ENCODE measurements around the gene MRTFA. TPM values are rescaled to one million over a fixed set of nuclear protein-coding genes. Genes with fewer than 3 reads are reported as not detected.
"Not testable (repeated sequence)": the region's sequence is repeated elsewhere in the genome, so short reads cannot be mapped to it uniquely, and the experiment has no call there.

The MRTFA gene
- polyA plus RNA-seq, 3 donors: 19.2 to 29.6 (median 25.9) TPM

GRCh38 chr22:40404251-40405177 is 232.0 kb downstream of the MRTFA start:
- no peak for DNase-seq (ENCODE audit: extremely low read depth in 1 of 11, low read depth in 9 of 11, low spot score in 4 of 11)

DNA sequence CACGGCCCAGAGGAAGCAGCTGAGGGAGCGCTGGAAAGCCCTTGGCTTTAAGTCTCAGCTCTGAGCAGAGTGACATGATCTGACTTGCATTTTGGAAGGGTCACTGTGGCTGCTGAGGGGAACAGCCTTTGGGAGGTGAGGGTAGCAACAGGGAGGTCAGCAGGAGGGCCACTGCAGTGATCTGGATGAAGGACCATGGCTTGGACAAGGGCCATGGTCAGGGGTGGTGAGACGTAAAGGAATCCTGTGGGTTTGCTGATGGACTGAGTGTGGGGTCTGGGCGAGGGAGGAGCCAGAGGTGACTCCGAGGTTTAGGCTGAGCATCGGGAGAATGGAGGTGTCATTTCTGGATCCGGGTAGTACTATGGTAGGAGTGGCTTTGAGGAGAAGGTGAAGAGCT is 232.9 kb downstream of the MRTFA start:
- DNase-seq (ENCODE audit: extremely low read depth in 1 of 11, low read depth in 9 of 11, low spot score in 4 of 11): no peak

- no peak for DNase-seq (ENCODE audit: extremely low read depth in 1 of 11, low read depth in 9 of 11, low spot score in 4 of 11)
Measured at GRCh38 chr22:40403141-40403540, 233.4 kb downstream of the MRTFA start.

DNA sequence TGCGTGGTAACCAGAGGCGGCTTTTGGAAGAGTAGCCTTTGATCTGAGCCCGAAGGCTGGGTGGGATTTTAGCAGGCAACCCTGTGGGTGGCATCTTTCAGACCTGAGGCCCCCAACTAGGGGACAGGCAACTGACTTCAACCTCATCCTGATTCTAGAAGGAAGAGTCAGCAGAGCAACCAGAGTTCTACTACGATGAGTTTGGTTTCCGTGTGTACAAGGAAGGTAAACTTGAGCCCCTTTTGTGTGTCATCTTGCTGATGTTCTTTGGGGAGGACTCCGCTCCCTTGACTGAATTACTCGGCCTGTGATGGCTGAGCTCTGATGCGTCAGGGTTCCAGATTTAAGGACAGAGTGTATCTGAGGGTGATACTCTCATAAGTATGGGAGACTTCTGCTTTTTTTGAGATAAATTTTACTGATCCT is 234.5 kb downstream of the MRTFA start:
- DNase-seq (ENCODE audit: extremely low read depth in 1 of 11, low read depth in 9 of 11, low spot score in 4 of 11): no peak

DNA sequence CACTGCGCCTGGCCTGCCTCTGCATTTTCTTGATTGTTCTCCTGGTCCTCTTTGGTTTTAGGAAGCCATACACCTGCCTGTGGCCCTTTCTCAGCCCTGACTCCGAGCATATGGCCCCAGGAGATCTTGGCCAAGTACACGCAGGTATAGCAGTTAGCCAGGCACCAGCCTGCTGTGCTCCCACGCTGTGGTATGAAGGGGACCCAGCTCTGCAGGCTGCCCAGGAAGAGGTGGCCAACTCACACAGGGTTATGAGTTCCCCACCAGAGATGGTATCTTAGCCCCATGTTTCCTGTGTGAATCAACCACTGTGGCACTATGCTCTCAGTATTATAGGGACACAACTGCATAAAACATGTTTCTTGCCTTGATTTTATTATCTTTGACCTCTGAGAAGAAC is 235.0 kb downstream of the MRTFA start:
- no peak for DNase-seq (ENCODE audit: extremely low read depth in 1 of 11, low read depth in 9 of 11, low spot score in 4 of 11)

- DNase-seq (ENCODE audit: extremely low read depth in 1 of 11, low read depth in 9 of 11, low spot score in 4 of 11): no peak
Measured at GRCh38 chr22:40400159-40400558, 236.4 kb downstream of the MRTFA start.

DNA sequence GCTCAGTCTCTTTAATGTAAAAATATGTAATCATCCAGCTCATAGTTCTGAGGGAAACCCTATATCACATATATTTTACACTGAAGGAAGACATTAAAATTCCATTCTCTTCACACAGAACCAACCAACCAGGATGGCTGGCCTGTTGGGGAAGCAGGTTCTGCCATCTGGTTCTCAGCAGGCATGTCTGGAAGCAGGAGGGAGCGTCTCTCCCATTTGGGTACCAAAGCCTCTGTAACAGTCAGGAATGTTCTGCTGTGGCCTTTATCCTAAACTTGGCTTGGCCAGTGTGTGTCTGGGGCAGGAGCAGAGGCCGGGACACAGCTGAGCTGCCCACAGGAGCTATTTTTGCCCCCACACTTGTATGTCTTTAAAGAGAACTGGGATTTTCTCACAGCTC is 236.9 kb downstream of the MRTFA start:
- DNase-seq (ENCODE audit: extremely low read depth in 1 of 11, low read depth in 9 of 11, low spot score in 4 of 11): no peak

- DNase-seq (ENCODE audit: extremely low read depth in 1 of 11, low read depth in 9 of 11, low spot score in 4 of 11): peak in 3 of 11 donors; percentile 33 to 48 (median 38)
Measured at GRCh38 chr22:40397396-40397795, 239.1 kb downstream of the MRTFA start.

- DNase-seq (ENCODE audit: extremely low read depth in 1 of 11, low read depth in 9 of 11, low spot score in 4 of 11): peak; percentile 66 to 91 (median 80)
Measured at GRCh38 chr22:40396882-40397281, 239.6 kb downstream of the MRTFA start.

DNA sequence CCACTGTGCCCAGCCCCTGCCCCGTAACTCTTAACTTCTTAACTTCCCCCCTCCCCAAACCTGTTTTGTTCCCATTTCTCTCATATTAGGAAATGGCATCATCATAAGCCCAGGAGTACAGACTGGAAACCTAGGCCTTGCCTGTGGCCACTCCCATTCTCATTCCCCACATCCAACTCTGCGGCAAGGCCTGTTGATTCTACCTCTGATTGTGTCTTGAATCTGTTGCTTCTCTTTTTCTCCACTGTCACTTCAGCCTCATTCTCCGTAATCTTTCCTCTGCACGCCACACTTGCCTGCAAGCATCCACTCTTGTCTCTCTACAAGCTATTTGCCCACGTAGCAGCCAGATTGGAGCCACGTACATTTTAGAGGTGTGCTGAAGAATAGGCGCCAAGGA is 240.9 kb downstream of the MRTFA start:
- DNase-seq (ENCODE audit: extremely low read depth in 1 of 11, low read depth in 9 of 11, low spot score in 4 of 11): no peak

- DNase-seq (ENCODE audit: extremely low read depth in 1 of 11, low read depth in 9 of 11, low spot score in 4 of 11): no peak
Measured at GRCh38 chr22:40394607-40395006, 241.9 kb downstream of the MRTFA start.

DNA sequence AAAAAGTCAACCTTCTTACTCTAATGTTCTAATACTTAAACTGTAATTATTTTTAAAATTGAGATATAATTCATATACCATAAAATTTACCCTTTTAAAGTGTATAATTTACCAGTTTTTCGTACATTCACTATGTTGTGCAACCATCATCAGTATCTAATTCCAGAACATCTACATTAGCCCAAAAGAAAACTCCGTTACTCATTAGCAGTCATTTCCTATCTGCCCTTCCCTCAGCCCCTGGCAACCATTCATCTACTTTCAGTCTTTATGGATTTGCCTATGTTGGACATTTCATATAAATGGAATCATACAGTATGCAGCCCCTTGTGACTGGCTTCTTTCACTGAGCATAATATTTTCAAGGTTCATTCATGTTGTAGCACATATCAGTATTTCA is 243.9 kb downstream of the MRTFA start:
- no peak for DNase-seq (ENCODE audit: extremely low read depth in 1 of 11, low read depth in 9 of 11, low spot score in 4 of 11)

DNA sequence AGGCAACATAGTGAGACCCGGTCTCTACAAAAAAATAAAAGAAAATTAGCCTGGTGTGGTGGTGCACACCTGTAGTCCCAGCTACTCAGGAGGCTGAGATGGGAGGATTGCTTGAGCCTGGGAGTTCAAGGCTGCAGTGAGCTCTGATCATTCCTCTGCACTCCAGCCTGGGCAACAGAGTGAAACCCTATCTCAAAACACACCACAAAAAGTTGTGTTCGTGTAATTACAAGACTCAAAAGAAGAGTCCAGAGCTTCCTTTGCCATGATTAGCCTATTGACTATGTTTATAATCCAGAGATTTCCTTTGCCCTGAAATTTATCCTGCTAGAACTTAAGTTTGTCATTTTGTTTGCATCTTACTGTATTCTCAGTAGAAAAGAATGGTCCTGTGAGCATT is 245.1 kb downstream of the MRTFA start:
- DNase-seq (ENCODE audit: extremely low read depth in 1 of 11, low read depth in 9 of 11, low spot score in 4 of 11): no peak

- DNase-seq (ENCODE audit: extremely low read depth in 1 of 11, low read depth in 9 of 11, low spot score in 4 of 11): no peak
Measured at GRCh38 chr22:40388231-40388630, 248.3 kb downstream of the MRTFA start.

DNA sequence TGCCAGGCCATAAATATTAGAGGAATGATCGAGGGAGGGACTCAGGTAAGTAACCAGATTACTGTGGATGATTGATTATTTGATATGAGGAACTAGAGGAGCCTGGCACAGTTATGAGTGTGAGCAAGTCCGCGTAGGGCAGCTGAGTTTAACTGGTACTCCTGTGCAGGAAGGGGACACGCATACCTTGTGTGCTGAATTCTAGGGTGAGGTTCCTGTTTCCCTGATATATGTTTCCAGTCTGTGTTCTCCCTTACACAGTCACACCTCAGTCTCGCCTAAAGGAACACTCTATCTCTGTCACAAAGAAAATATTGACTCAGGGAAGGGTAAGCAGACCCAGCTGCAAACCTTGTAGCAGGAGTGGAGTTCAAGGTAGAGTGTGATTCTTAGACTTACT is 248.8 kb downstream of the MRTFA start:
- no peak for DNase-seq (ENCODE audit: extremely low read depth in 1 of 11, low read depth in 9 of 11, low spot score in 4 of 11)

DNA sequence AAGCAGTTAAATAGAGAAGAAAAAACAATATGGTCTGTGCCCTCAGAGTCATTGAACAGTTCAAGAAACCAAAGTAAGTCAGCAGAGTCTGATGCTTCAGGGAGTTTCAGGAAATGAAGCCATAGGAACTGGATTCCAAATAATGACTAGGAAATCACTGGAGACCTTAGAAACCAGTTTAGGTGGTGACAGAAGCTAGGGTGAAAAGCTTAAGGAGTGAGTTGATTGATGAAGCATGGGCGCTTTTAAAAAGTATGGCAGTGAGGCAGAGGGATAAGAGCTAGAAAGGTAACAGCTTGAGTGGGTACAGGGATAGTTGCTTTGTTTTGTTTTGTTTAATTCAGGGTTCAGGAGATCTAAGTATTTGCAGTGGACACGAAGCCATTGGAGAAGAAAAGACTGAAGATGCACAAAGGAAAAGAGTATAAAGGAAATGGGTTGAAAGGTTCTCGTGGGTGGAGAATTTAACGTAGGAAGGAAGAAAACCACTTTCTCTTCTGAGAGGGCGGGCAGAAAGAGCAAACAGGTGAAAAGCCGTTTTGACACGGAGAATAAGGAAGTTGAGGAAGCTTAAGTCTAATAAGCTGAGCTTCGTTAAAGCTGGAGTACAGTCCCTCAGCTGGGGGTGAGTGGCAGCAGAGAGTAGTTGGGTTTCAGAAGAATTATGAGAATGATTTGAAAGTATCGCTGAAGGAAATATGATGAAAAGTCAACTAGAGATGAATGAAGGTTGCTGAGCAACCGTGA is 251.3 kb downstream of the MRTFA start:
- no peak for DNase-seq (ENCODE audit: extremely low read depth in 1 of 11, low read depth in 9 of 11, low spot score in 4 of 11)

- DNase-seq (ENCODE audit: extremely low read depth in 1 of 11, low read depth in 9 of 11, low spot score in 4 of 11): no peak
Measured at GRCh38 chr22:40383905-40384304, 252.6 kb downstream of the MRTFA start.

- DNase-seq (ENCODE audit: extremely low read depth in 1 of 11, low read depth in 9 of 11, low spot score in 4 of 11): no peak
Measured at GRCh38 chr22:40381461-40381860, 255.1 kb downstream of the MRTFA start.

DNA sequence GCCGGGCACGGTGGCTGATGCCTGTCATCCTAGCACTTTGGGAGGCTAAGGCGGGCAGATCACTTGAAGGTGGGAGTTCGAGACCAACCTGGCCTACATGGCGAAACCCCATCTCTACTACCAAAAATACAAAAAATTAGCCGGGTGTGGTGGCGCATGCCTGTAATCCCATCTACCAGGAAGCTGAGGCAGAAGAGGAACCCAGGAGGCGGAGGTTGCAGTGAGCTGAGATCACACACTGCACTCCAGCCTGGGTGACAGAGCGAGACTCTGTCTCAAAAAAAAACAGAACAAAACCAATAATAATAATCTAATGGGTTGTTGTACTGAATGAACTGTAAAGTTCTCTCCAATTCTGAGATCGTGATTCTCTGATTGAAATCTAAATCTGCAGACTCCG is 258.1 kb downstream of the MRTFA start:
- not testable (repeated sequence) for DNase-seq (ENCODE audit: extremely low read depth in 1 of 11, low read depth in 9 of 11, low spot score in 4 of 11)

- no peak for DNase-seq (ENCODE audit: extremely low read depth in 1 of 11, low read depth in 9 of 11, low spot score in 4 of 11)
Measured at GRCh38 chr22:40377931-40378330, 258.6 kb downstream of the MRTFA start.
